HG03558 (cell line): Measurements from ENCODE around the gene CD2.

Experiments used
- ATAC-seq: cut with Tn5 transposase; IDR thresholded peaks from one replicate; pipeline ENCODE4 v1.9.1; 2021; ENCODE audit warnings: moderate number of reproducible peaks; ENCODE audit not compliant: unreplicated experiment; ENCODE audit errors: extremely low read depth

Gene CD2

GRCh38 chr1:116770625-116771024, 16.4 kb downstream of the CD2 start:
- ATAC-seq = no peak

- no peak for ATAC-seq
Measured at GRCh38 chr1:116771997-116772647, 17.9 kb downstream of the CD2 start.

GRCh38 chr1:116772648-116773045, 18.4 kb downstream of the CD2 start:
- no peak for ATAC-seq

GRCh38 chr1:116775116-116775752, 21.0 kb downstream of the CD2 start:
- no peak for ATAC-seq

- no peak for ATAC-seq
Measured at GRCh38 chr1:116777831-116778830, 23.9 kb downstream of the CD2 start.

- no peak for ATAC-seq
Measured at GRCh38 chr1:116781034-116781433, 26.8 kb downstream of the CD2 start.

GRCh38 chr1:116785006-116785405, 30.8 kb downstream of the CD2 start:
- no peak for ATAC-seq

- no peak for ATAC-seq
Measured at GRCh38 chr1:116786049-116786448, 31.8 kb downstream of the CD2 start.

- ATAC-seq = no peak
Measured at GRCh38 chr1:116791727-116792126, 37.5 kb downstream of the CD2 start.

GRCh38 chr1:116793357-116793935, 39.2 kb downstream of the CD2 start:
- ATAC-seq = no peak

- ATAC-seq = no peak
Measured at GRCh38 chr1:116794371-116794770, 40.1 kb downstream of the CD2 start.

GRCh38 chr1:116794804-116795481, 40.7 kb downstream of the CD2 start:
- ATAC-seq = peak; percentile 84

- ATAC-seq = no peak
Measured at GRCh38 chr1:116795482-116795829, 41.2 kb downstream of the CD2 start.

GRCh38 chr1:116804736-116805135, 50.5 kb downstream of the CD2 start:
- ATAC-seq = no peak

GRCh38 chr1:116805398-116805797, 51.2 kb downstream of the CD2 start:
- no peak for ATAC-seq

- no peak for ATAC-seq
Measured at GRCh38 chr1:116806245-116806644, 52.0 kb downstream of the CD2 start.

- ATAC-seq = no peak
Measured at GRCh38 chr1:116806671-116807070, 52.4 kb downstream of the CD2 start.

GRCh38 chr1:116807394-116808199, 53.4 kb downstream of the CD2 start:
- ATAC-seq = no peak

- no peak for ATAC-seq
Measured at GRCh38 chr1:116808200-116808847, 54.1 kb downstream of the CD2 start.
